Neural cell (in vitro differentiated cells): ENCODE measurements around the gene LAG3. TPM values are rescaled to one million over a fixed set of nuclear protein-coding genes. Genes with fewer than 3 reads are reported as not detected.

ENCODE experiments used
- H2AFZ ChIP-seq: fragments of 200-600, 300-800 bp; sonication (generic), shearing (Covaris generic); 2 replicates; pipeline ENCODE4 v1.6.0; 2014; ENCODE audit warnings: low read depth, mild to moderate bottlenecking, antibody characterized with exemption, low read length, moderate library complexity
- H3F3A ChIP-seq: fragments of 200-600 bp; shearing (Covaris generic); 2 replicates; pipeline ENCODE4 v1.6.1; 2016; ENCODE audit warnings: mild to moderate bottlenecking, moderate library complexity, mixed read lengths, antibody characterized with exemption, low read length; ENCODE audit not compliant: insufficient read depth, poor library complexity, severe bottlenecking
- H3K27ac ChIP-seq: fragments of 200-600, 300-800 bp; sonication (generic), shearing (Covaris generic); 2 replicates; pipeline ENCODE4 v1.5.1; 2014; ENCODE audit warnings: mild to moderate bottlenecking, low read length, moderate library complexity
- H3K27me3 ChIP-seq: fragments of 300-800, 200-600 bp; sonication (generic), shearing (Covaris generic); 2 replicates; pipeline ENCODE4 v1.6.0; 2014; ENCODE audit warnings: mild to moderate bottlenecking, low read depth, low read length, moderate library complexity; ENCODE audit not compliant: insufficient read depth
- H3K36me3 ChIP-seq: fragments of 300-800, 200-600 bp; sonication (generic), shearing (Covaris generic); 2 replicates; pipeline ENCODE4 v1.5.1; 2014; ENCODE audit warnings: mild to moderate bottlenecking, antibody characterized with exemption, low read length, moderate library complexity; ENCODE audit not compliant: insufficient read depth
- H3K4me2 ChIP-seq: fragments of 300-800, 200-600 bp; sonication (generic), shearing (Covaris generic); 2 replicates; pipeline ENCODE4 v1.6.0; 2014; ENCODE audit warnings: mild to moderate bottlenecking, low read length
- H3K4me3 ChIP-seq: fragments of 300-800, 200-600 bp; sonication (generic), shearing (Covaris generic); 2 replicates; pipeline ENCODE4 v1.5.1; 2014; ENCODE audit warnings: mild to moderate bottlenecking, low read length, moderate library complexity
- H3K79me2 ChIP-seq: fragments of 200-600 bp; shearing (Covaris generic); replicated peaks from 2 replicates; pipeline ENCODE4 v1.6.0; 2014; ENCODE audit warnings: mild to moderate bottlenecking, low read length, moderate library complexity; ENCODE audit not compliant: insufficient read depth
- H3K9ac ChIP-seq: fragments of 300-800, 200-600 bp; sonication (generic), shearing (Covaris generic); 2 replicates; pipeline ENCODE4 v1.6.1; 2016; ENCODE audit warnings: mild to moderate bottlenecking, low read length, mixed read lengths
- H3K9me2 ChIP-seq: fragments of 200-600 bp; shearing (Covaris generic); 2 replicates; pipeline ENCODE4 v1.6.1; 2016; ENCODE audit warnings: mild to moderate bottlenecking, low read length, mixed read lengths; ENCODE audit not compliant: insufficient read depth
- H3K9me3 ChIP-seq: fragments of 200-600, 300-800 bp; sonication (generic), shearing (Covaris generic); 2 replicates; pipeline ENCODE4 v1.6.1; 2016; ENCODE audit warnings: mild to moderate bottlenecking, mixed run types, low read length, moderate library complexity, mixed read lengths
- H4K20me1 ChIP-seq: fragments of 200-600 bp; shearing (Covaris generic); 2 replicates; pipeline ENCODE4 v1.6.1; 2016; ENCODE audit warnings: mild to moderate bottlenecking, mixed run types; ENCODE audit not compliant: insufficient read depth
- CTCF ChIP-seq: fragments of 450-650 bp; IDR thresholded peaks from 2 replicates; pipeline ENCODE4 v1.5.1; 2014; ENCODE audit warnings: antibody characterized with exemption, mild to moderate bottlenecking, moderate library complexity; ENCODE audit not compliant: poor library complexity, severe bottlenecking
- EP300 ChIP-seq: fragments of 450-650 bp; conservative IDR thresholded peaks from 2 replicates; pipeline ENCODE4 v1.6.1; 2014; ENCODE audit warnings: antibody characterized with exemption, mild to moderate bottlenecking, moderate library complexity; ENCODE audit not compliant: poor library complexity, severe bottlenecking
- EZH2 ChIP-seq: fragments of 200-600, 300-800 bp; shearing (Covaris generic), sonication (generic); IDR thresholded peaks from 2 replicates; pipeline ENCODE4 v1.6.1; 2014; ENCODE audit warnings: antibody characterized with exemption, low read length, borderline replicate concordance, mild to moderate bottlenecking; ENCODE audit not compliant: insufficient read depth, poor library complexity, severe bottlenecking
- MXI1 ChIP-seq: fragments of 450-650 bp; conservative IDR thresholded peaks from 2 replicates; pipeline ENCODE4 v1.6.1; 2014; ENCODE audit warnings: antibody characterized with exemption, mild to moderate bottlenecking; ENCODE audit not compliant: poor library complexity, severe bottlenecking
- POLR2AphosphoS5 ChIP-seq: IDR thresholded peaks from 2 replicates; pipeline ENCODE4 v1.6.1; 2012
- RAD21 ChIP-seq: fragments of 450-650 bp; conservative IDR thresholded peaks from 2 replicates; pipeline ENCODE4 v1.6.1; 2014; ENCODE audit warnings: antibody characterized with exemption, mild to moderate bottlenecking, moderate library complexity
- REST ChIP-seq: IDR thresholded peaks from 2 replicates; pipeline ENCODE4 v1.6.1; 2012; ENCODE audit warnings: borderline replicate concordance
- SMC3 ChIP-seq: fragments of 450-650 bp; conservative IDR thresholded peaks from 2 replicates; pipeline ENCODE4 v1.6.1; 2014; ENCODE audit warnings: antibody characterized with exemption, mild to moderate bottlenecking, moderate library complexity; ENCODE audit not compliant: poor library complexity
- TAF1 ChIP-seq: IDR thresholded peaks from 2 replicates; pipeline ENCODE4 v1.6.1; 2012; ENCODE audit warnings: low read depth
- polyA plus RNA-seq: library from polyadenylated mRNA; depleted of rRNA; stranded (reverse); fragments of >200 nt; gene quantifications from 2 replicates; pipeline ENCODE4 v1.2.3, GENCODE V29; 2014

The LAG3 gene
- polyA plus RNA-seq, 1 donor from 2014 or later = 1.4 TPM

GRCh38 chr12:6795088-6795487 lies 22.8 kb downstream of the LAG3 start:
- Histone ChIP-seq H3K27me3 (no peaks in the 10 kb centered on the region), H2AFZ (no peak overlapping the region), H3K9ac (no peak overlapping the region), H4K20me1 (no peaks in the 10 kb centered on the region), H3K9me2 (no peaks in the 10 kb centered on the region), H3K27ac (no peak overlapping the region), H3K36me3 (no peaks in the 10 kb centered on the region), H3F3A (no peaks in the 10 kb centered on the region), H3K79me2 (no peaks in the 10 kb centered on the region), H3K9me3 (no peaks in the 10 kb centered on the region), H3K4me2 (no peak overlapping the region), H3K4me3 (no peak overlapping the region)
- TF ChIP-seq POLR2AphosphoS5 (no peak), MXI1 (no peak), RAD21 (no peak), SMC3 (no peak), EP300 (no peak), TAF1 (no peak), CTCF (no peak), EZH2 (no peak), REST (no peak)

- no peak overlapping the region for H3K27ac ChIP-seq
- no peak overlapping the region for H3K4me2 ChIP-seq
- H3F3A ChIP-seq = no peaks in the 10 kb centered on the region
- H3K4me3 ChIP-seq = no peak overlapping the region
- H3K79me2 ChIP-seq = no peaks in the 10 kb centered on the region
- H4K20me1 ChIP-seq = no peaks in the 10 kb centered on the region
- H3K9ac ChIP-seq = no peak overlapping the region
- H3K36me3 ChIP-seq = no peaks in the 10 kb centered on the region
- TF ChIP-seq POLR2AphosphoS5 = no peak
- no peak for TF ChIP-seq REST
- TF ChIP-seq CTCF = no peak
- TF ChIP-seq SMC3 = no peak
- TF ChIP-seq TAF1 = no peak
- TF ChIP-seq EP300 = no peak
- no peak for TF ChIP-seq EZH2
- TF ChIP-seq RAD21 = no peak
- TF ChIP-seq MXI1 = no peak
- H2AFZ ChIP-seq = no peak overlapping the region
- H3K9me3 ChIP-seq = no peaks in the 10 kb centered on the region
- no peaks in the 10 kb centered on the region for H3K27me3 ChIP-seq
- H3K9me2 ChIP-seq = no peaks in the 10 kb centered on the region
These were observed 24.3 kb downstream of the LAG3 start for GRCh38 chr12:6796576-6796975.
